ENCODE data around the gene COL5A1.

Gene COL5A1

GRCh38 chr9:134626571-134627416 lies 14.8 kb upstream of the COL5A1 start:
- DNase-seq, result no peak

GRCh38 chr9:134627417-134628353 lies 13.9 kb upstream of the COL5A1 start:
- DNase-seq, result no peak

- DNase-seq, result no peak
Measured at GRCh38 chr9:134628354-134628736, 13.3 kb upstream of the COL5A1 start.

GRCh38 chr9:134629061-134629585 lies 12.5 kb upstream of the COL5A1 start:
- DNase-seq, result no peak

- no peak for DNase-seq
Measured at GRCh38 chr9:134629586-134630392, 11.8 kb upstream of the COL5A1 start.

- DNase-seq, result no peak
Measured at GRCh38 chr9:134630393-134630790, 11.2 kb upstream of the COL5A1 start.

GRCh38 chr9:134630861-134631260 lies 10.7 kb upstream of the COL5A1 start:
- no peak for DNase-seq

GRCh38 chr9:134631881-134632280 lies 9.7 kb upstream of the COL5A1 start:
- DNase-seq, result no peak

- no peak for DNase-seq
Measured at GRCh38 chr9:134632329-134632728, 9.3 kb upstream of the COL5A1 start.

- no peak for DNase-seq
Measured at GRCh38 chr9:134633362-134634142, 8.1 kb upstream of the COL5A1 start.

- DNase-seq, result no peak
Measured at GRCh38 chr9:134634176-134634575, 7.4 kb upstream of the COL5A1 start.

- no peak for DNase-seq
Measured at GRCh38 chr9:134634667-134635230, 6.9 kb upstream of the COL5A1 start.

GRCh38 chr9:134635351-134636148 lies 6.1 kb upstream of the COL5A1 start:
- DNase-seq, result no peak

GRCh38 chr9:134636149-134636507 lies 5.5 kb upstream of the COL5A1 start:
- DNase-seq, result no peak

GRCh38 chr9:134637241-134637640 lies 4.4 kb upstream of the COL5A1 start:
- no peak for DNase-seq

GRCh38 chr9:134637696-134638501 lies 3.7 kb upstream of the COL5A1 start:
- no peak for DNase-seq

GRCh38 chr9:134638502-134639090 lies 3.0 kb upstream of the COL5A1 start:
- no peak for DNase-seq

GRCh38 chr9:134639994-134640393 lies 1.6 kb upstream of the COL5A1 start:
- DNase-seq, result no peak

GRCh38 chr9:134640506-134641172 lies 964 bp upstream of the COL5A1 start:
- DNase-seq, result no peak

Measured in activated CD4-positive, alpha-beta T cell treated with anti-CD3 and anti-CD28 coated beads for 1 hour (primary cell).